MCF 10A (cell line): ENCODE results near the gene MAP10. TPM values are rescaled to one million over a fixed set of nuclear protein-coding genes. Genes with fewer than 3 reads are reported as not detected.
A peak's percentile ranks its signal among the peaks of the same experiment; 100 is the strongest.

Source experiments
- BruUV-seq: library from RNA; stranded (reverse); fragments of 400-500 nt; replicated peaks from 2 replicates; lab custom pipeline; 2021; lab: Mats Ljungman, UMichigan
- CTCF ChIA-PET: fragments of 300-600 bp; sonication (Branson Sonifier 250); formaldehyde crosslinking; extraction: SDS; loops from one replicate; lab custom pipeline; 2021; ENCODE audit warnings: antibody characterized with exemption, inconsistent platforms; lab: Yijun Ruan, JAX
- POLR2A ChIA-PET: fragments of 300-600, 350-650 bp; sonication (Branson Sonifier 250); formaldehyde crosslinking; extraction: SDS; loops from one replicate; lab custom pipeline; 2020; ENCODE audit warnings: antibody characterized with exemption, inconsistent platforms; lab: Yijun Ruan, JAX
- DNase-seq: peaks from one replicate; pipeline ENCODE4 v3.0.0-alpha.2; 2018; ENCODE audit not compliant: unreplicated experiment
- H3K27ac Mint-ChIP-seq: one replicate; pipeline ENCODE4 v1.8.0; 2022; ENCODE audit warnings: mild to moderate bottlenecking, low read depth, mixed read lengths; ENCODE audit not compliant: unreplicated experiment
- H3K27me3 Mint-ChIP-seq: one replicate; pipeline ENCODE4 v1.8.0; 2022; ENCODE audit warnings: mixed read lengths; ENCODE audit not compliant: insufficient read depth, unreplicated experiment
- H3K36me3 Mint-ChIP-seq: one replicate; pipeline ENCODE4 v1.8.0; 2022; ENCODE audit warnings: mild to moderate bottlenecking, moderate library complexity, mixed read lengths; ENCODE audit not compliant: insufficient read depth, unreplicated experiment
- H3K4me1 Mint-ChIP-seq: one replicate; pipeline ENCODE4 v1.8.0; 2022; ENCODE audit warnings: mixed read lengths; ENCODE audit not compliant: insufficient read depth, unreplicated experiment
- H3K4me3 Mint-ChIP-seq: one replicate; pipeline ENCODE4 v1.8.0; 2022; ENCODE audit warnings: mild to moderate bottlenecking, moderate library complexity, mixed read lengths; ENCODE audit not compliant: unreplicated experiment
- H3K9me3 Mint-ChIP-seq: one replicate; pipeline ENCODE4 v1.8.0; 2022; ENCODE audit warnings: mixed read lengths; ENCODE audit not compliant: unreplicated experiment
- CTCF ChIP-seq: fragments of 200-600 bp; IDR thresholded peaks from one replicate; pipeline ENCODE4 v1.8.0; 2022; ENCODE audit warnings: antibody characterized with exemption, mild to moderate bottlenecking; ENCODE audit not compliant: unreplicated experiment
- intact Hi-C: fragments of 100-400 bp; cut with micrococcal nuclease; formaldehyde crosslinking; loops from 2 replicates; pipeline ENCODE4 v1.14.1; 2022
- total RNA-seq: library from RNA; stranded (reverse); gene quantifications from 2 replicates; pipeline ENCODE4 v1.2.3, GENCODE V29; 2022

MAP10 gene
- total RNA-seq, 1 experiment from 2014 or later: not detected

GRCh38 chr1:232769733-232770132 lies 35.5 kb upstream of the MAP10 start:
- H3K27me3 Mint-ChIP-seq: no peaks in the 10 kb centered on the region
- no peak for TF ChIP-seq CTCF
- DNase-seq: no peak
- H3K27ac Mint-ChIP-seq: no peak overlapping the region
- peaks cover 19% of the 10 kb centered on the region for H3K4me1 Mint-ChIP-seq
- no peak overlapping the region for H3K4me3 Mint-ChIP-seq
- BruUV-seq: no TSS peak
- H3K36me3 Mint-ChIP-seq: peaks cover 6% of the 10 kb centered on the region
- ChIA-PET POLR2A (interaction anchor here (0.5 to 5.2 kb wide), 4 partner anchors 14 to 310 kb away, joined by 3 to 98 read pairs (median 3); no protein-coding TSS in a partner anchor), CTCF (interaction anchor here (1.0 kb wide), 1 partner anchor 133 kb away, joined by 3 read pairs; no protein-coding TSS in a partner anchor)
- intact Hi-C loops: no loop called here
- no peaks in the 10 kb centered on the region for H3K9me3 Mint-ChIP-seq

- intact Hi-C loops: no loop called here
- CTCF ChIA-PET: interaction anchor here (0.8 kb wide), 2 partner anchors 20 to 531 kb away, joined by 4 read pairs; no protein-coding TSS in a partner anchor
Observed at GRCh38 chr1:232773752-232774151, 31.5 kb upstream of the MAP10 start.

GRCh38 chr1:232776526-232777106 lies 28.6 kb upstream of the MAP10 start:
- Mint-ChIP-seq H3K27me3 (no peaks in the 10 kb centered on the region), H3K27ac (no peak overlapping the region), H3K9me3 (no peaks in the 10 kb centered on the region), H3K4me3 (no peak overlapping the region), H3K4me1 (peaks cover 4% of the 10 kb centered on the region), H3K36me3 (no peaks in the 10 kb centered on the region)
- POLR2A ChIA-PET: interaction anchor here (1.0 to 1.1 kb wide), 2 partner anchors 17 to 117 kb away, joined by 3 read pairs; no protein-coding TSS in a partner anchor
- no peak for TF ChIP-seq CTCF
- no TSS peak for BruUV-seq
- CTCF ChIA-PET: no interaction called here
- intact Hi-C loops: no loop called here
- DNase-seq: peak; percentile 23

More at GRCh38 chr1:232773752-232774151, 31.5 kb upstream of the MAP10 start:
- POLR2A ChIA-PET: interaction anchor here (0.7 kb wide), 1 partner anchor 125 kb away, joined by 3 read pairs; no protein-coding TSS in a partner anchor
- TF ChIP-seq CTCF: no peak
- Mint-ChIP-seq H3K9me3 (no peaks in the 10 kb centered on the region), H3K27me3 (no peaks in the 10 kb centered on the region), H3K4me1 (peaks cover 4% of the 10 kb centered on the region), H3K36me3 (no peaks in the 10 kb centered on the region), H3K27ac (no peak overlapping the region), H3K4me3 (no peak overlapping the region)
- no peak for DNase-seq
- BruUV-seq: no TSS peak

GRCh38 chr1:232780354-232780753 lies 24.9 kb upstream of the MAP10 start:
- no peak overlapping the region for H3K4me3 Mint-ChIP-seq
- H3K4me1 Mint-ChIP-seq: peaks cover 4% of the 10 kb centered on the region
- H3K36me3 Mint-ChIP-seq: no peaks in the 10 kb centered on the region
- DNase-seq: no peak
- POLR2A ChIA-PET: no interaction called here
- no peaks in the 10 kb centered on the region for H3K9me3 Mint-ChIP-seq
- no peaks in the 10 kb centered on the region for H3K27me3 Mint-ChIP-seq
- CTCF ChIA-PET: interaction anchor here (0.5 to 1.3 kb wide), 2 partner anchors 13 to 242 kb away, joined by 4 to 5 read pairs; no protein-coding TSS in a partner anchor
- H3K27ac Mint-ChIP-seq: no peak overlapping the region
- no TSS peak for BruUV-seq
- TF ChIP-seq CTCF: no peak
- intact Hi-C loops: no loop called here
